ENCODE data around the gene PLCD3.
A peak's percentile ranks its signal among the peaks of the same experiment; 100 is the strongest.

Gene PLCD3

GRCh38 chr17:45146166-45146565 lies 13.9 kb upstream of the PLCD3 start:
- DNase-seq, result no peak
- H3K27me3 Mint-ChIP-seq, result peaks cover 17% of the 10 kb centered on the region
- peak overlapping the region; percentile 100 for H3K27ac Mint-ChIP-seq
- peaks cover 61% of the 10 kb centered on the region for H3K4me1 Mint-ChIP-seq
- no peaks in the 10 kb centered on the region for H3K9me3 Mint-ChIP-seq
- CTCF ChIA-PET, result interaction anchor here (1.0 kb wide), 1 partner anchor 11 kb away, joined by 5 read pairs; the partner anchor contains the start of gene ACBD4
- H3K36me3 Mint-ChIP-seq, result peaks cover 24% of the 10 kb centered on the region
- peak overlapping the region; percentile 99 for H3K4me3 Mint-ChIP-seq

- H3K4me3 Mint-ChIP-seq, result peak overlapping the region; percentile 41
- peaks cover 57% of the 10 kb centered on the region for H3K4me1 Mint-ChIP-seq
- H3K27me3 Mint-ChIP-seq, result peaks cover 17% of the 10 kb centered on the region
- no peaks in the 10 kb centered on the region for H3K9me3 Mint-ChIP-seq
- H3K27ac Mint-ChIP-seq, result peak overlapping the region; percentile 45
- CTCF ChIA-PET, result interaction anchor here (2.5 kb wide), 1 partner anchor 10 kb away, joined by 16 read pairs; the partner anchor contains the start of gene ACBD4
- H3K36me3 Mint-ChIP-seq, result peaks cover 20% of the 10 kb centered on the region
- DNase-seq, result no peak
Observed at GRCh38 chr17:45145035-45145389, 12.7 kb upstream of the PLCD3 start.

GRCh38 chr17:45144199-45145034 lies 12.1 kb upstream of the PLCD3 start:
- Mint-ChIP-seq H3K27ac (peak overlapping the region; percentile 45), H3K27me3 (peaks cover 14% of the 10 kb centered on the region), H3K4me3 (peak overlapping the region; percentile 44), H3K4me1 (peaks cover 51% of the 10 kb centered on the region), H3K36me3 (peaks cover 15% of the 10 kb centered on the region), H3K9me3 (no peaks in the 10 kb centered on the region)
- CTCF ChIA-PET, result interaction anchor here (2.5 kb wide), 1 partner anchor 9 kb away, joined by 16 read pairs; the partner anchor contains the start of gene ACBD4
- peak; percentile 50 for DNase-seq

- H3K27ac Mint-ChIP-seq, result peak overlapping the region; percentile 7
- H3K9me3 Mint-ChIP-seq, result no peaks in the 10 kb centered on the region
- CTCF ChIA-PET, result interaction anchor here (2.5 kb wide), 1 partner anchor 8 kb away, joined by 16 read pairs; the partner anchor contains the start of gene ACBD4
- peaks cover 14% of the 10 kb centered on the region for H3K27me3 Mint-ChIP-seq
- DNase-seq, result peak; percentile 36
- H3K36me3 Mint-ChIP-seq, result peaks cover 15% of the 10 kb centered on the region
- peaks cover 51% of the 10 kb centered on the region for H3K4me1 Mint-ChIP-seq
- H3K4me3 Mint-ChIP-seq, result peak overlapping the region; percentile 44
Observed at GRCh38 chr17:45143767-45144198, 11.5 kb upstream of the PLCD3 start.

GRCh38 chr17:45143094-45143670 lies 10.9 kb upstream of the PLCD3 start:
- peaks cover 16% of the 10 kb centered on the region for H3K36me3 Mint-ChIP-seq
- CTCF ChIA-PET, result interaction anchor here (0.6 to 2.5 kb wide), 2 partner anchors 8 to 9 kb away, joined by 3 to 16 read pairs; partner anchors contain the start of gene ACBD4
- H3K4me1 Mint-ChIP-seq, result peaks cover 51% of the 10 kb centered on the region
- peak overlapping the region; percentile 18 for H3K4me3 Mint-ChIP-seq
- peak overlapping the region; percentile 7 for H3K27ac Mint-ChIP-seq
- no peak for DNase-seq
- H3K27me3 Mint-ChIP-seq, result peaks cover 9% of the 10 kb centered on the region
- no peaks in the 10 kb centered on the region for H3K9me3 Mint-ChIP-seq

- Mint-ChIP-seq H3K4me1 (peaks cover 46% of the 10 kb centered on the region), H3K27ac (no peak overlapping the region), H3K36me3 (peaks cover 11% of the 10 kb centered on the region), H3K9me3 (no peaks in the 10 kb centered on the region), H3K27me3 (no peaks in the 10 kb centered on the region), H3K4me3 (no peak overlapping the region)
- CTCF ChIA-PET, result interaction anchor here (0.6 to 6.6 kb wide), 3 partner anchors 12 to 87 kb away, joined by 3 to 172 read pairs (median 4); partner anchors contain the start of gene HEXIM1
- DNase-seq, result no peak
Observed at GRCh38 chr17:45139533-45139920, 7.2 kb upstream of the PLCD3 start.

GRCh38 chr17:45138911-45139532 lies 6.7 kb upstream of the PLCD3 start:
- CTCF ChIA-PET, result interaction anchor here (1.0 to 7.8 kb wide), 3 partner anchors 13 to 58 kb away, joined by 4 to 193 read pairs (median 172); partner anchors contain the start of gene HEXIM1
- H3K27me3 Mint-ChIP-seq, result no peaks in the 10 kb centered on the region
- no peaks in the 10 kb centered on the region for H3K9me3 Mint-ChIP-seq
- DNase-seq, result no peak
- H3K36me3 Mint-ChIP-seq, result peaks cover 11% of the 10 kb centered on the region
- peaks cover 44% of the 10 kb centered on the region for H3K4me1 Mint-ChIP-seq
- H3K27ac Mint-ChIP-seq, result no peak overlapping the region
- H3K4me3 Mint-ChIP-seq, result no peak overlapping the region

GRCh38 chr17:45137561-45138305 lies 5.4 kb upstream of the PLCD3 start:
- Mint-ChIP-seq H3K27ac (no peak overlapping the region), H3K36me3 (peaks cover 9% of the 10 kb centered on the region), H3K9me3 (no peaks in the 10 kb centered on the region), H3K27me3 (no peaks in the 10 kb centered on the region), H3K4me1 (peaks cover 39% of the 10 kb centered on the region), H3K4me3 (no peak overlapping the region)
- CTCF ChIA-PET, result interaction anchor here (3.1 to 7.8 kb wide), 3 partner anchors 14 to 98 kb away, joined by 14 to 193 read pairs (median 172); partner anchors contain the start of gene HEXIM1
- no peak for DNase-seq

- peaks cover 37% of the 10 kb centered on the region for H3K4me1 Mint-ChIP-seq
- peaks cover 8% of the 10 kb centered on the region for H3K36me3 Mint-ChIP-seq
- peaks cover under 1% of the 10 kb centered on the region for H3K27me3 Mint-ChIP-seq
- CTCF ChIA-PET, result interaction anchor here (2.2 to 7.8 kb wide), 4 partner anchors 15 to 99 kb away, joined by 8 to 193 read pairs (median 93); partner anchors contain the start of gene HEXIM1
- DNase-seq, result no peak
- no peak overlapping the region for H3K27ac Mint-ChIP-seq
- peak overlapping the region; percentile 91 for H3K4me3 Mint-ChIP-seq
- H3K9me3 Mint-ChIP-seq, result no peaks in the 10 kb centered on the region
Observed at GRCh38 chr17:45136846-45137560, 4.7 kb upstream of the PLCD3 start.

GRCh38 chr17:45135978-45136791 lies 3.9 kb upstream of the PLCD3 start:
- Mint-ChIP-seq H3K27ac (peak overlapping the region; percentile 74), H3K9me3 (no peaks in the 10 kb centered on the region), H3K4me1 (peaks cover 29% of the 10 kb centered on the region), H3K36me3 (peaks cover 8% of the 10 kb centered on the region), H3K27me3 (peaks cover 9% of the 10 kb centered on the region), H3K4me3 (peak overlapping the region; percentile 91)
- no peak for DNase-seq
- CTCF ChIA-PET, result interaction anchor here (0.6 to 7.8 kb wide), 63 partner anchors 8 to 359 kb away, joined by 3 to 193 read pairs (median 4); partner anchors contain the start of genes FMNL1, HEXIM1, HEXIM2 and MAP3K14

GRCh38 chr17:45135192-45135977 lies 3.1 kb upstream of the PLCD3 start, which contains the start of gene ACBD4:
Gene ACBD4 (plus strand): TSS chr17:45135687. CDS start chr17:45136145, 458 bp downstream.
- H3K4me3 Mint-ChIP-seq, result peak within 1 kb of the TSS; percentile 91
- H3K27me3 Mint-ChIP-seq, result peaks cover 16% of the 10 kb centered on the region
- peak within 1 kb of the TSS; percentile 74 for H3K27ac Mint-ChIP-seq
- CTCF ChIA-PET, result interaction anchor here (0.6 to 7.8 kb wide), 66 partner anchors 9 to 358 kb away, joined by 3 to 193 read pairs (median 4); partner anchors contain the start of genes FMNL1, HEXIM1, HEXIM2 and MAP3K14
- DNase-seq, result peak; percentile 97
- H3K36me3 Mint-ChIP-seq, result peaks cover 4% of the 10 kb centered on the region
- H3K4me1 Mint-ChIP-seq, result peaks cover 23% of the 10 kb centered on the region
- H3K9me3 Mint-ChIP-seq, result no peaks in the 10 kb centered on the region
